Measurements from ENCODE around the gene PEX11A.

The PEX11A gene

DNA sequence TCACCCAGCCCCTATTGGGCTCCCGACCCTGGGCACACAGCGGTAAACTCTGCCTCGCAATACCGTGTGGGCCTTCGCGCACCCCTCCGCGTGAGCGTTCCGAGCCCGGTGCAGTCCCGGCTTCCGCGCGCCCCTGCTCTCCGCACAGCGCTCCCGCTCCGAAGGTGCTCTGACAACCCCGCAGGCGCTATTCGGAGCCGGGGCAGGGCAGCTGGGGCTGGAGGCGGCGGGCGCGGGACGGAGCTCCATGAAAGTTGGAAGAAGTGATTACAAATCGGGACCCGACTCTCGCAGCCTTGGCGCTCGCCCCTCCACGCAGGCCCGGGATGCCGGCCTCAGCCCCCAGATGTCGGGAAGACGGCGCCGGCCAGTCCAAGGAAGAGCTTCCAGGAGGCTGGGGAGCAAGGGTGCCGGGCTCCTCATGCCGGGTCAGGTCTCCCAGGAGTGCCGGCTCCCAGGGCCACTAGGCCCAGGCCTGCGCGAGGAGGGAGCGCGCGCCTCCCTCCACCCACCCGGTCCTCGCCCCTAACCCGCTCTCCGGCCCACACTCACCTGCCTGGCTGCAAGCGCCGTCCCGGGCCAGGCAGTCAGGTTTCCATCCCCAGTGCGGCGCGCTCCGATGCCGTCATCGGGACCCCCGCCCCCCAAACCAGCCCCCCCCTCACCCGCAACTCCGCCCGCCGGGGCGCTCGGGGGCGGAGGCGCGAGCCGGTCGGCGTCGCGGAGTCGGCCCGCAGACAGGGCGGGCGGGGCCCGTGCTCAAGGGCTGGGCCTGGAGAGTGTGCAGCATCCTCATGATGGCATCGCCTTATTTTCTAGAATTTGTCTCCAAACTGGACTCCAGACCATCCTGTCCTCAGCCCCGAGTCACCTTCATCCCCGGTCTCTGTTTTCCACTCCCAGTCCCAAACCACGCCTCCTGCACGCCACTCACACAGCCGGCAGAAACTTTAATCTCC, 35.4 kb downstream of the PEX11A start, which contains the start of gene KIF7:
KIF7 (minus strand) TSS at position 621 of the 959 bp plus-strand sequence. CDS start 2,537 bp downstream, outside the sequence.
- DNase-seq = no peak

DNA sequence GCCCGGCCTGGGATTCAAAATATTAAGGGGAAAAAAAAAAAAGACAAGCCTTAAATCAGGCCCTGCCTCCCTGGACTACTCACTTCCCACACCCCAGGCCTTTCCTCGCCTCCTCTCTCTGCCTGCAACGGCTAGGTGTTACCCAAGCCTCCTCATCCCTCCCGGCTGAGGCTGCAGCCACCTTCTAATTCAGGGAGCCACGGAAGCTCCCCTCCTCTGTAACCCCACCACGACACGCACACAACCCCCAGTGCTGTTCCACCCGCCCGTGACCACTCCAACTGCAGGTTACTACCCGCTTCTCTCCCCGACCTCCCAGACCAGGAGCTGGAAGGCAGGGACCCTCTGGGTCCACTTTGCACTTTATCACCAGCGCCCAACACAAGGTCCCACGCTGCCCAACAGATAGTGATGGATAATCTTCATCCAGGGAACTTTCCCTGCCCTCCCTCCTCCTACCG, 36.2 kb downstream of the PEX11A start:
- no peak for DNase-seq

DNA sequence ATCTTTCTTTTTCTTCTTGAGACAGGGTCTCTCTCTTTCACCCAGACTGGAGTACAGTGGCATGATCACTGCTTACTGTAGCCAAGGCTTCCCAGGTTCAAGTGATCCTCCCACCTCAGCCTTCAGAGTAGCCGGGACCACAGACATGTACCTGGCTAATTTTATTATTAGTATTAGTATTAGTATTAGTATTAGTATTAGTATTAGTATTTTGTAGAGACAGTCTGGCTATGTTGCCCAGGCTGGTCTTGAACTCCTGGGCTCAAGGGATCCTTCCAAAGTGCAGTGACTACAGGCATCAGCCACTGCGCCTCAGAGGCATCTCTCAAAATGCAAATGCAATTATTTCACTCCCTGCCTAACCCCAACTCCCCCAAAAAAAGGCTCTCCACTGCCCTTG, 37.0 kb downstream of the PEX11A start:
- no peak for DNase-seq

DNA sequence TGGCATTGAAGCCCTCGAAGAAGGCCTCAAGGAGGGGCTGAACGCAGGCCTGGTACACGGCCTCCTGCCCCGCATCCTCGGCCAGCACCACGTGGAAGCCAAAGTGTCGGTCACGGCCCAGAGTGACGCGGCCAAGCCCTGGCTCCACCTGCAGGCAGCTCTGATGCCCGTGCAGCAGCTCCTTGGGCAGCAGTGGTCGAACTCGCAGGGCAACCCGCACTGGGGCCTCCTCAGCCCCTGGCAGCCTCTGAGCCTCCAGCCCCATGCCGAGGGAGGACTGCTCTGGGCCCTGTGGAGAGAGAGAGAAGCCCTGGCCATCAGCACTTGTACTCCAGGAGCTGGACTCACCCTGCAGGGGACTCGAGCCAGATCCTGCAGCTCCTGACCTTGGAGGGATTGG, 37.9 kb downstream of the PEX11A start:
- DNase-seq = no peak

DNA sequence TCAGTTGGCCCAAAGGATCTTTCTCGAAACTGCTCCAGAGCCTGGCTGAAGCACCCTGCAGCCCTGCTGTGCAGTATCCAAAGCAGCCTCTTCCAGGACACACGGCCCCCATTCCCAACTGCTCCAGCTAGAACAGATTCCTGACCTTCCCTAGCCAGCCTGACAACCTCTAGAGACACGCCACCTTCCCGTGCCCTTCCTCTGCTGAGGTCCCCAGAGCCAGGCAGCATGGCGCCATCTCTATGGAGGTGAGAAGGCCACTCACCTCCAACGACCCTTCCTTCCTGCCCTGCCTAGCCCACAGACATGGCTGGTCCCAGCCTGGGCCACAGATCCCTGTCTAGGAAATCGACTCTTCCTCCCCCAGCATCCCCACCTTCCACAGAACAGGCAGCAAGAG, 38.4 kb downstream of the PEX11A start:
- no peak for DNase-seq

DNA sequence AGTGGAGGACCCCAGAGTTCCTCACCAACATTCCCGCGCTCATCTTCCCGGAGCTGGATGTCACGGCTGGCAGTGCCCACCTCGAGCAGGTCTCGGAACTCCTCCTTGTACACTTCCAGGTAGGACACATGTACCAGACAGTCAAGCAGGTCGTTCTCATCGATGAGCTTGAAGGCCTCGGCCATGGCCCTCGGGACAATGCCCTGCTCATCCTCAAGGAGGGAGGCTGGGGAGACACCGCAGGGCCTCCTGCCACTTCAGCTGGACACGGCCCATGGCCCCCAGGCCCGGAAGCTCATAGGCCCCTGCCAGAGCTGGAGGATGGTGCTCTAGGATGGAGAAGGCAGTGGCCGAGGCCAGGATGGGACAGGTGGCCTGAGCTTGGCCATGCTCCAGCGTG, 40.8 kb downstream of the PEX11A start:
- DNase-seq = no peak

DNA sequence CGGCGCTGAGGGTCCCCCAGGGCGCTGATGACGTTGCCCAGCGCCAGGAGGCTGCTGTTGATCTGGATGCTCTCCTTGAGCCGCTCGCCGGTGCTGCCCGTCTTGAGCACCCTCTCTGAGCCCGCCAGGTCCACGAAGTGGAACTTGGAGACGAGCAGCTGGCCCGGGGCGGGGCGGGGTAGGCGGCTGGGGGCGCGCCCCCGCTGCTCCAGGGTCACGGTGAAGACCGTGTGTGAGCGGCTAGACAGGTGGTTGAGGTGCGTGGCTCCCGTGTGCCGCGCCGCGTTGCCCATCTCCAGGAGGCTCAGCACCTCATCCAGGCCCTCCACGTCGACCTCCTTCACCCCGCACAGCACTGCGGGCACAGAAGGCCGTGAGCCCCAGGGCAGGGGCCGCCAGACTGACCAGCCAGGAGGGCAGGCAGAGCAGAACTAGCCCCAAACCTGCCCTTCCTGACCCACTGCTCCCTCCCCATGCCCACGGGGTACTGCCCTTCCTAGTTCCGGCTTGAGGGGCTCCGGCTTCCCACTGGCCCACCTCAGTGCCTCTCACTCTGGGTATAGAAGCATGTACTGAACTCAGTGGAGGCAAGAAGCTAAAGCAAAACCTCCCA, 41.4 kb downstream of the PEX11A start:
- DNase-seq = no peak

DNA sequence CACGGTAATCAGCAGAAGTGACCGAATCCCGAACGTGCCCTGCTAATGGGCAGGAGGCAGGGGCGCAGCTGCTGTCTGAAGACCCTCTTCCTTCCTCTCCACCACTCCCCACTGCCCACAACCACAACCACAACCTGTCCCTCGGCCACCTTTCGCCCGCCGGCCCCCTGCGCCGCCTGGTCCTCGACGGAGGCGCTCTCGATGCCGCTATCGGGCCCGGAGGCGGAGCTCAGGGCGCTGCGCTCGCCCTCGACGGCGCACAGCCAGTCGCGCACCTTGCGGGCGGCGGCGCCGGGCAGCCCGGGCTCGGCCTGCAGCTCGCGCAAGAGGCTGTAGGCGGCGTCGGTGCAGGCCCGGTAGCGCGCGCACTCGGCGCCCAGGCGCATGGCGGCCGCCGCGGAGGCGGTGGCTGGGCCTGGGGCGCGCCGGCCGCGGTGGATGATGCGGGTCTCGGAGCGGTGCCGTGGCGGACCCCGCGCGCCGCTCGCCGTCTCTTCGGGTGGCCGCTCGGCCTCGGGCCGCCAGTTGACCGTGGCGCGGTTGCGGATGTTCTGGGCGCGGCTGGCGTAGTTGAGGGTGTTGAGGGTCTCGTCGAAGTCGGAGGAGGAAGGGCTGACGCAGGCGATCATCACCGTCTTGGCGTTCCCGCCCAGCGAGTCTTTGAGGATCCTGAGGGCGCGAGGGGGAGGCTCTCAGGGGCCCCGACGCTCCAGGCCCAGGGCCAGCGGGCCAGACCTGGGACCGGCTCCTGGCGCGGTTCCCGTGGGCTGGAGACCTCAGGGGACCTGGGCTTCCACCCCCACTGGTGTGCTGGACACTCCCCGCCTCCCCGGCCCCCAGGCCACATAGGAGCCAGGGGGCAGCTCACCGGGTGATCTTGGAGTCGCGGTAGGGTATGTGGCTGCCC, 42.2 kb downstream of the PEX11A start:
- DNase-seq = no peak

DNA sequence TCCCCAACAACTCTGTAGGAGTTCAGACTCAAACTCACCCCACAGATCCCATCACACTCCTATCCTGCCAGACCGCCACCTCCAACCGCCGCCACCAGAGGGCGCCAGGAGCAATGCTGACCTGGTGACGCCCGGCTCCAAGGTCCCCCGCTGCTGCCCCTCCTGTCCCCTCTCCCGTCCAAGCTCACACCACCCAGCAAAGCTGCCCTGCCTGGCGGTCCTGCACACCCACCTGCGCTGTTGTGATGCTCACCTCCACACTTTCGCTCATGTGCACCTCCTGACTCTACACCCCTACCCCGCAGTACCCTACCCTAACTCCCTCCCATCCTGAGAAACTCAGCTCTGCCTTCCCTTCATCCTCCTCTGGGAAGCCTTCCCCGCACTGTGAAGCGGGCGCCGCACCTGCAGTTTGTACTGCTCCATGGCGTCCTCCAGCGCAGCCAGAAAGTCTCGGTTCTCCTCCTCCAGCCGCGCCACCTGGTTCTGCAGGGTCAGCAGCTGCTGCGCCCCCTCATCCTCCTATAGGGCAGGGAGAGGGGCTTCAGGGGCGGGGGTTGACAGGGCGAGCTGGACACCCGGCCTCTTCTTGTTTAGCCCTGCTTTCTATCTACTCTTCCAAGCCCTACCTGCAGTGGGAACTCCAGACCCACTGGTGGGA, 43.2 kb downstream of the PEX11A start:
- peak; percentile 21 to 50 for DNase-seq

DNA sequence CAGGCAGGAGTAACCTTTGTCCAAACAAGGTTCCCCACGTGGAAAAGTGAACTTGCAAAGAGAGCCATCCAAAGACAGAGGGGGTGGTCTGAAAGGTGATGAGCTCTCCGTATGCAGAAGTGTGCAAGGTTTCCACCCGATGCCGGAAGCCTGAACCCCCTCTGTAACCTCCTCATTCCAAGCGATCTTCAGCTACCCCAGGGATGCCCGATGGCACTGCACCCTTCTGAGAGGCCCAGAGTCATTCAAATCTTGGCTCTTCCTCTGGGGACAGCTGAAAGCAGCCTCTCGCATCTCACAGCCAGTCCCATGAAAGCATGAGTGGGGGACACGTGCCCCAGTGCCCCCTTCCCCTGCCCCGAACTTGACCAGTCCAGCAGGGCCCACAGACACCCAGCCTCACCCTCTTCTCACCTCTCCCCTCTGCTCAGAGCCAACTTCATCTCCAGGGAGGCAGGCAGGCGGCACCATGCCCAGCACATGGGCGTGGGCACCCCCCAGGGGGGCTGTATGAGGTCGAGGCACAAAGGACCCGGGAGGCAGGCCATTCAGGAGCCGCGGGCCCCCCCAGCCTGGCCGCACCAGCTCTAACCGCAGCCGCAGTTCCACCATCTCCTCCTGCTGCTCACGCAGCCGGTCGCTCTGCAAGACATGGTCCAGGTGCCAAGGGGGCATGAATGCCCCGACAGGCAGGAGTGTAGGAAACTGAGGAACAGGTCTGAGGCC, 44.0 kb downstream of the PEX11A start:
- DNase-seq = no peak

DNA sequence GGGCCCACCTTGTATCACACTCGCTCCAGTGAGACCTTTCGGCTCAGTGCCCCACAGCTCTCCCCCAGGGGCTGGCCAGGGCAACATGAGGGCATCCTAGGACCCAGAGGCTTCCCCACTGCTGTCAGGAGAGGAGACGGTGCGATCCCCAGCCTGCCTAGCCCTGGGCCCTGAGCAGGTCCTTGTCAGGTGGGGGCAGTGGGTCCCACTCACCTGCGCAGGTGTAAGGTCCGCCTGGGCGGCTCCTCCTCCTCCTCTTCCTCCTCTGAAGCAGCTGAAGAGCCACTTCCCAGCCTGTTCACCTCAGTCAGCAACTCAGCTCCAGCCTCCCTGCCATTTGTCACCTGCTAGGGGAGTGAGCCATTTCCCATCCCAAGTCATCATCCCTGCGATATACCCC, 44.9 kb downstream of the PEX11A start:
- no peak for DNase-seq

DNA sequence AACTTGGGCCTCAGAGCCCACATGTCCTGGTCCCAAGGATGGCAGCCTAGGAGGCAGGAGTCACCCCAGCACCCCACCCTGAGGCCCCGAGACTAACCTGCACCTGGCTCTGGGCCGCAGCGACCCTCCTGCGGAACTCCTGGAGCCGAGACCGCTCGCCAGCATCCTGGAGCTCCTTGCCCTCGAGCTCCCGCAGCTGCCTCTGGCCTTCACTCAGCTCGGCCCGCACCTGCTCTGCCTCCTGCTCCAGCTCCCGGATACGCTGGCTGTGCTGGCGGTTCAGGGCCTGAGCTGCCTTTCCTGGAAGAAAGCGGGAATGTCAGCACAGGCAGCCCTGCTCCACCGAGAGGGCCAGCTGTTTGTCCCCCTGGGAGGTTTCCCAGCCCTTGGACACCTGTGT, 48.4 kb downstream of the PEX11A start:
- no peak for DNase-seq

DNA sequence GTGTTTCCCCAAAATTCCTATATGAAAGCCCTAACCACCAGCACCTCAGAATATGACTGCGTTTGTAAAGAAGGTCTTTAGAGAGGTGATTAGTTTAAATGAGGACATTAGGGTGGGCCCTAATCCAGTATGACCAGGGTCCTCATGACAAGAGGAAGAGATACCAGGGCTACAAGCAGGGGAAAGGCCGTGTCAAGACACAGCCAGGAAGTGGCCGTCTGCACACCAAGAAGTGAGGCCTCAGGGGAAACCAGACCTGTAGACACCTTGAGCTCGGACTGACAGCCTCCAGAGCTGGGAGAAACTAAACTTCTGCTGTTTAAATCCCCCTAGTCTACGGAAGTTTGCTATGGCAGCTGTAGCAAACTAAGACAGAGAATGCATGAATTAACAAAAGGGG, 49.5 kb downstream of the PEX11A start:
- DNase-seq = no peak

DNA sequence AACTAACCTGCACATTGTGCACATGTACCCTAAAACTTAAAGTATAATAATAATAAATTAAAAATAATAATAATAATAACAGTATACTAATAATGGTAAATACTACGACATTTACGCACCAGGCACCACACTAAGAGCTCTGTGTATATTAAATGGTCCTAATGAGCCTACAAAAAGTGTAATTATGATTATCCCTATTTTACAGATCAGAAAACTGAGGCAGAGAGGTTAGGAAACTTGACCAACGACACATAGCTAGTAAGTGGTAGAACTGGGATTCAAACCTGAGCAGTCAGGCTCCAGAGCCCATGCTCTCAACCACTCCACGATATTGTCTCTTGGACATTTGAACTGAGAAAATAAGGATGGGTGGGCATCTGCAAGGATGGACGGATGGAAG, 50.3 kb downstream of the PEX11A start:
- DNase-seq = no peak

DNA sequence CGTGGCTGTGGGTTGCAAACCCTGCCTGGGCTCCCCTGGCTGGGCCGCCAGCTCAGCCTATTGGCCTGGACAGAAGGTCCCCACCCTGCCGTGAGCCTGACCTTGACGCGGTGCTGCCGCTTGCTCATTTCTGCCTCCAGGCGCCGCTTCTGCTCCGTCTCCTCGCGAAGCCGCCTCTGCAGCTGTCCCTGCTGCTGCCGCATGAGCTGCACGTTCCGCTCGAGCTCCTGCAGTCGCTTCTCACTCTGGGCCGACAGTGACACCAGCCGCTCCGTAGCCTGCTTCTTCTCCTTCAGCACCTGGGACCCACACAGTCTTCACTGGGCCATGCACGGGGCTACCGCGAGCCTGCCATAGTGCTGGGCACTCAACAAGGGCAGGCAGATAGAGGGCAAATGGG, 57.0 kb downstream of the PEX11A start:
- no peak for DNase-seq

DNA sequence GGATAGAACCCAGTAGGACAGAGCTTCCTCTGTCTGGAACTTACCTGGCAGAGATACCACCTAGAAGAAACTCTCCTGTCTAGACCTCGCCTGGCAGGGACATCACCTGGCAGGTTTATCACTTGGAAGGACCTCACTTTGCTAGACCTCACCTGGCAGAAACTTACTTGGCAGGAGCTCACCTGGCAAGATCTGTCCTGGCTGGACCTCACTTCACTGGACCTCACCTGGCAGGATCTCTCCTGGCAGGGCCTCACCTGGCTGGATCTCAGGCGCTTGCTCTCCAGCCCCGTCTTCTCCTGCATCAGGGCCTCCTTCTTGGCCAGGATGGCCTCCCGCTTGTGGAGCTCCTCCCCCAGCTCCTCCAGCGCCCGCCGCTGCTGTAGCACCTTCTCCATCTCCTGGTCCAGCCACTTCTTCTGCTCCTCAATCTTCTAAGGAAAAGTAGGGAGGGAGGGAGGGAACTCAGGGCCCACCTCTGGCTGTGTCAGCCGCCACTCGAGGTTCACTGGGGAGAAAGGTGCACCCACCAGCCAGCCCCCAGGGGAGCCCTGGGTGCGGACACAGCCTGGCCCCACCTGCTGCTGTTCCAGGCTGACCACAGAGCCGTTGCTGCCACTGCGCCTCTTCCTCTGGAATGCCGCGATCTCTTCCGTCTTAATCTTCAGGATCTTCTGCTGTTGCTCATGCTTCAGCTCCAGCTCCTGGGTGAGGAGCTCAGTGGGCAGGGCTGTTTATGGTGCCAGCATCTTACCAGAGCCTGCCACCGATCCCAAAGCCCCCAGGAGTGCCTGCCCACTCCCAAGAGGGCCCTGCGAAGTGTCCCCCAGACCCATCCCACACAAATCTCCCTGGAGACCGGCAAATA, 57.8 kb downstream of the PEX11A start:
- DNase-seq = no peak

DNA sequence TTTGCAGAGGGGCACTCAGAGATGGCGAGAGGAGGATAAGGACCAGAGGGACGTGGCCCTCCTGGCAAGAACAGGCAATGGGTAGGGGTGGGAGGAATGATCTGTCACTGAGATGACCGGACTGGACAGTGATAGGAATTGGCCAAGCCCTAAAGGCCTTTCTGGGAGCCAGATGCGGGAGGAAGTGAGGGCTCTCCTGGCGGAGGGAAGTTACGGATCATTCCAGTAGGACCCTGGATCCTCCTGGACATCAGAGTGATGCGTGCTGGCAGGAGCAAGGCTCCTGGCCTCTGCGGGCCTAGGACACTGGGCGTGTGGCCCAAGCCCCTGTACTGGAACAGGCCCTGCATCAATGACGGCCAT, 58.7 kb downstream of the PEX11A start:
- no peak for DNase-seq

Data from CD4-positive, alpha-beta T cell treated with Interferon alpha-2 for 1 hour (primary cell).